Stomach smooth muscle (tissue), 2 donors: Measurements from ENCODE around the gene MAN1C1.

Experiments
- H3K27ac ChIP-seq: one replicate; pipeline ENCODE4 v1.7.0; 2013; ENCODE audit warnings: mild to moderate bottlenecking, low read length, inconsistent platforms
- H3K27me3 ChIP-seq, 2 donors: one replicate each; pipeline ENCODE4 v1.7.0; 2013; ENCODE audit warnings: low read length in 2 of 2; ENCODE audit not compliant: insufficient read depth in 2 of 2, control insufficient read depth in 1 of 2
- H3K36me3 ChIP-seq, 2 donors: one replicate each; pipeline ENCODE4 v1.7.0; 2013; ENCODE audit warnings: low read length in 2 of 2; ENCODE audit not compliant: control insufficient read depth in 2 of 2, insufficient read depth in 2 of 2
- H3K4me1 ChIP-seq: one replicate; pipeline ENCODE4 v1.7.0; 2013; ENCODE audit warnings: low read length; ENCODE audit not compliant: control insufficient read depth, insufficient read depth
- H3K4me3 ChIP-seq, 2 donors: one replicate each; pipeline ENCODE4 v1.7.0; 2013; ENCODE audit warnings: low read length in 2 of 2
- H3K9ac ChIP-seq, 2 donors: one replicate each; pipeline ENCODE4 v1.7.0; 2013; ENCODE audit warnings: low read length in 2 of 2, mild to moderate bottlenecking in 1 of 2
- H3K9me3 ChIP-seq, 2 donors: one replicate each; pipeline ENCODE4 v1.7.0; 2013; ENCODE audit warnings: low read length in 2 of 2; ENCODE audit not compliant: control insufficient read depth in 2 of 2
- donor health status: healthy.
- donor health status: Pancreatic carcinoma.

The MAN1C1 gene

GRCh38 chr1:25744636-25745425 lies 128.2 kb downstream of the MAN1C1 start:
- H3K4me3 ChIP-seq = no peak overlapping the region
- H3K27me3 ChIP-seq = no peaks in the 10 kb centered on the region
- peak overlapping the region; percentile 84 for H3K27ac ChIP-seq
- H3K9me3 ChIP-seq = no peaks in the 10 kb centered on the region
- H3K36me3 ChIP-seq = peaks cover 0 to 2% of the 10 kb centered on the region in 2 donors
- no peak overlapping the region for H3K9ac ChIP-seq
- H3K4me1 ChIP-seq = peaks cover 36% of the 10 kb centered on the region

GRCh38 chr1:25746299-25747045 lies 129.9 kb downstream of the MAN1C1 start:
- Histone ChIP-seq H3K27ac (no peak overlapping the region), H3K4me3 (no peak overlapping the region), H3K36me3 (peaks cover 0 to 3% of the 10 kb centered on the region in 2 donors), H3K9ac (no peak overlapping the region), H3K27me3 (no peaks in the 10 kb centered on the region), H3K9me3 (no peaks in the 10 kb centered on the region), H3K4me1 (peaks cover 33% of the 10 kb centered on the region)

- H3K27me3 ChIP-seq = no peaks in the 10 kb centered on the region
- H3K9me3 ChIP-seq = no peaks in the 10 kb centered on the region
- H3K9ac ChIP-seq = no peak overlapping the region
- peaks cover 31% of the 10 kb centered on the region for H3K4me1 ChIP-seq
- H3K4me3 ChIP-seq = no peak overlapping the region
- no peak overlapping the region for H3K27ac ChIP-seq
- H3K36me3 ChIP-seq = peaks cover 0 to 3% of the 10 kb centered on the region in 2 donors
Observed at GRCh38 chr1:25747046-25747719, 130.6 kb downstream of the MAN1C1 start.

GRCh38 chr1:25748531-25749205 lies 132.1 kb downstream of the MAN1C1 start:
- Histone ChIP-seq H3K4me1 (peaks cover 19% of the 10 kb centered on the region), H3K9me3 (no peaks in the 10 kb centered on the region), H3K36me3 (peaks cover 0 to 3% of the 10 kb centered on the region in 2 donors), H3K27me3 (no peaks in the 10 kb centered on the region), H3K9ac (no peak overlapping the region), H3K27ac (no peak overlapping the region), H3K4me3 (no peak overlapping the region)

GRCh38 chr1:25750923-25751605 lies 134.5 kb downstream of the MAN1C1 start:
- Histone ChIP-seq H3K36me3 (peaks cover 0 to 8% of the 10 kb centered on the region in 2 donors), H3K27me3 (no peaks in the 10 kb centered on the region), H3K9me3 (no peaks in the 10 kb centered on the region), H3K4me1 (peaks cover 13% of the 10 kb centered on the region), H3K9ac (no peak overlapping the region), H3K27ac (no peak overlapping the region), H3K4me3 (no peak overlapping the region)

- Histone ChIP-seq H3K27me3 (no peaks in the 10 kb centered on the region), H3K9me3 (no peaks in the 10 kb centered on the region), H3K4me3 (no peak overlapping the region), H3K27ac (peak overlapping the region; percentile 18), H3K4me1 (peaks cover 9% of the 10 kb centered on the region), H3K36me3 (peaks cover 0 to 6% of the 10 kb centered on the region in 2 donors), H3K9ac (peak overlapping the region in 1 of 2 donors; percentile 24)
Observed at GRCh38 chr1:25754470-25755181, 138.0 kb downstream of the MAN1C1 start.

GRCh38 chr1:25755475-25756125 lies 139.0 kb downstream of the MAN1C1 start:
- peaks cover 0 to 8% of the 10 kb centered on the region in 2 donors for H3K36me3 ChIP-seq

GRCh38 chr1:25756215-25756614 lies 139.6 kb downstream of the MAN1C1 start:
- no peak overlapping the region for H3K4me3 ChIP-seq
- H3K27ac ChIP-seq = no peak overlapping the region
- H3K36me3 ChIP-seq = peaks cover 0 to 6% of the 10 kb centered on the region in 2 donors

More at GRCh38 chr1:25755475-25756125, 139.0 kb downstream of the MAN1C1 start:
- Histone ChIP-seq H3K27ac (no peak overlapping the region), H3K9ac (no peak overlapping the region), H3K4me1 (peaks cover 9% of the 10 kb centered on the region), H3K9me3 (no peaks in the 10 kb centered on the region), H3K4me3 (no peak overlapping the region), H3K27me3 (no peaks in the 10 kb centered on the region)

GRCh38 chr1:25757151-25757845 lies 140.7 kb downstream of the MAN1C1 start:
- H3K4me1 ChIP-seq = peaks cover 9% of the 10 kb centered on the region
- H3K9ac ChIP-seq = no peak overlapping the region
- H3K4me3 ChIP-seq = no peak overlapping the region
- peaks cover 0 to 6% of the 10 kb centered on the region in 2 donors for H3K36me3 ChIP-seq
- H3K27ac ChIP-seq = no peak overlapping the region
- H3K9me3 ChIP-seq = no peaks in the 10 kb centered on the region
- no peaks in the 10 kb centered on the region for H3K27me3 ChIP-seq

More at GRCh38 chr1:25756215-25756614, 139.6 kb downstream of the MAN1C1 start:
- Histone ChIP-seq H3K9ac (no peak overlapping the region), H3K27me3 (no peaks in the 10 kb centered on the region), H3K4me1 (peaks cover 9% of the 10 kb centered on the region), H3K9me3 (no peaks in the 10 kb centered on the region)
